Fibroblast of lung (primary cell): ENCODE results near the gene RANBP1. TPM values are rescaled to one million over a fixed set of nuclear protein-coding genes. Genes with fewer than 3 reads are reported as not detected.

Source experiments
- DNase-seq, 2 donors: peaks; one replicate each; pipeline versions ENCODE4 v3.0.0 to v3.0.0-alpha.2; 2010; ENCODE audit warnings: low read depth in 2 of 2
- H2AFZ ChIP-seq: 2 replicates; pipeline ENCODE4 v1.5.1; 2012; ENCODE audit warnings: low read length, control low read depth, inconsistent platforms
- H3K27ac ChIP-seq: 2 replicates; pipeline ENCODE4 v1.5.1; 2011; ENCODE audit warnings: low read length, control low read depth; ENCODE audit not compliant: insufficient read depth
- H3K27me3 ChIP-seq: 2 replicates; pipeline ENCODE4 v1.5.1; 2011; ENCODE audit warnings: mild to moderate bottlenecking, low read length; ENCODE audit not compliant: control insufficient read depth, insufficient read depth
- H3K36me3 ChIP-seq: 2 replicates; pipeline ENCODE4 v1.5.1; 2011; ENCODE audit warnings: low read length; ENCODE audit not compliant: control insufficient read depth, insufficient read depth
- H3K4me1 ChIP-seq: 2 replicates; pipeline ENCODE4 v1.5.1; 2011; ENCODE audit warnings: low read length; ENCODE audit not compliant: control insufficient read depth, insufficient read depth; ENCODE audit errors: extremely low read depth
- H3K4me2 ChIP-seq: 2 replicates; pipeline ENCODE4 v1.5.1; 2011; ENCODE audit warnings: low read length, control low read depth; ENCODE audit not compliant: insufficient read depth; ENCODE audit errors: extremely low read depth
- H3K4me3 ChIP-seq, 4 experiments: fragments of 200-600 bp in 1 of 4; sonication (generic) in 1 of 4; replicated peaks in 1 of 4; 2 replicates each; pipeline ENCODE4 v1.5.1; 2011 to 2016; ENCODE audit warnings: low read length in 4 of 4, low read depth in 3 of 4, mild to moderate bottlenecking in 3 of 4, control low read depth in 2 of 4, inconsistent platforms in 1 of 4, mixed read lengths in 1 of 4; ENCODE audit not compliant: insufficient read depth in 1 of 4; ENCODE audit errors: control extremely low read depth in 1 of 4
- H3K79me2 ChIP-seq: 2 replicates; pipeline ENCODE4 v1.5.1; 2012; ENCODE audit warnings: mild to moderate bottlenecking, low read length, inconsistent platforms; ENCODE audit not compliant: control insufficient read depth, insufficient read depth
- H3K9ac ChIP-seq: 2 replicates; pipeline ENCODE4 v1.5.1; 2011; ENCODE audit warnings: mild to moderate bottlenecking, low read length, control low read depth; ENCODE audit not compliant: insufficient read depth
- H3K9me3 ChIP-seq: 2 replicates; pipeline ENCODE4 v1.5.1; 2012; ENCODE audit warnings: low read depth, low read length; ENCODE audit not compliant: control insufficient read depth, insufficient read depth
- H4K20me1 ChIP-seq: 2 replicates; pipeline ENCODE4 v1.5.1; 2011; ENCODE audit warnings: low read length; ENCODE audit not compliant: control insufficient read depth, insufficient read depth; ENCODE audit errors: extremely low read depth
- CTCF ChIP-seq, 2 donors: IDR thresholded peaks in 1 of 2; conservative IDR thresholded peaks in 1 of 2; 1 replicate in 1 of 2; 2 replicates in 1 of 2; pipeline ENCODE4 v1.5.1; 2011 to 2012; ENCODE audit warnings: low read length in 2 of 2, control low read depth in 1 of 2, inconsistent platforms in 1 of 2, low read depth in 1 of 2, mild to moderate bottlenecking in 1 of 2
- EZH2 ChIP-seq: IDR thresholded peaks from 2 replicates; pipeline ENCODE4 v1.5.1; 2012; ENCODE audit warnings: low read length, control low read depth, mild to moderate bottlenecking; ENCODE audit errors: missing control alignments
- polyA plus RNA-seq, 2 donors: library from polyadenylated mRNA; depleted of rRNA in 1 of 2; stranded (reverse) in 1 of 2; unstranded in 1 of 2; fragments of >200 nt; gene quantifications; 2 replicates each; pipeline ENCODE4 v1.2.1, GENCODE V29; 2011 to 2012; ENCODE audit warnings: missing spikeins in 1 of 2
- total RNA-seq: library from RNA; depleted of rRNA; stranded (reverse); fragments of >200 nt; gene quantifications from 2 replicates; pipeline ENCODE4 v1.2.1, GENCODE V29; 2014

The RANBP1 gene
- total and polyA plus RNA-seq, 2 donors (not counting 1 experiment from before 2014, with no cell fraction given) = 88.5 to 178 TPM

GRCh38 chr22:20106849-20107237, 9.1 kb upstream of the RANBP1 start:
- TF ChIP-seq CTCF (conservative IDR thresholded peaks at IDR 0.05 in 1 of 2, IDR thresholded peaks at IDR 0.05 in 1 of 2; ENCODE audit: low read depth in 1 of 2, low read length in 2 of 2) = no peak
- no peak for TF ChIP-seq EZH2
- no peaks in the 10 kb centered on the region for H3K9me3 ChIP-seq
- no peaks in the 10 kb centered on the region for H3K27me3 ChIP-seq
- no peak overlapping the region for H3K4me3 ChIP-seq
- no peaks in the 10 kb centered on the region for H3K4me1 ChIP-seq
- H3K36me3 ChIP-seq = peaks cover 50% of the 10 kb centered on the region
- H3K79me2 ChIP-seq = peaks cover 26% of the 10 kb centered on the region
- H3K9ac ChIP-seq = no peak overlapping the region
- no peak overlapping the region for H3K4me2 ChIP-seq
- DNase-seq = no peak
- H2AFZ ChIP-seq = no peak overlapping the region
- no peak overlapping the region for H3K27ac ChIP-seq
- H4K20me1 ChIP-seq = no peaks in the 10 kb centered on the region

- H3K4me2 ChIP-seq = no peak overlapping the region
- no peak for TF ChIP-seq CTCF (conservative IDR thresholded peaks at IDR 0.05 in 1 of 2, IDR thresholded peaks at IDR 0.05 in 1 of 2; ENCODE audit: low read depth in 1 of 2, low read length in 2 of 2)
- TF ChIP-seq EZH2 = no peak
- no peak overlapping the region for H3K27ac ChIP-seq
- no peak overlapping the region for H3K4me3 ChIP-seq
- H3K9me3 ChIP-seq = no peaks in the 10 kb centered on the region
- H3K4me1 ChIP-seq = no peaks in the 10 kb centered on the region
- no peak for DNase-seq
- no peaks in the 10 kb centered on the region for H3K27me3 ChIP-seq
- H2AFZ ChIP-seq = no peak overlapping the region
- H3K9ac ChIP-seq = no peak overlapping the region
- peaks cover 50% of the 10 kb centered on the region for H3K36me3 ChIP-seq
- H3K79me2 ChIP-seq = peaks cover 21% of the 10 kb centered on the region
- H4K20me1 ChIP-seq = no peaks in the 10 kb centered on the region
Observed at GRCh38 chr22:20107471-20107901, 8.4 kb upstream of the RANBP1 start.

- TF ChIP-seq CTCF (conservative IDR thresholded peaks at IDR 0.05 in 1 of 2, IDR thresholded peaks at IDR 0.05 in 1 of 2; ENCODE audit: low read depth in 1 of 2, low read length in 2 of 2) = no peak
- TF ChIP-seq EZH2 = no peak
Observed at GRCh38 chr22:20107951-20108756, 7.8 kb upstream of the RANBP1 start.

More at GRCh38 chr22:20107951-20108756, 7.8 kb upstream of the RANBP1 start:
- Histone ChIP-seq H3K4me1 (no peaks in the 10 kb centered on the region), H3K36me3 (peaks cover 51% of the 10 kb centered on the region), H3K79me2 (peaks cover 19% of the 10 kb centered on the region), H3K9me3 (no peaks in the 10 kb centered on the region), H3K9ac (no peak overlapping the region), H2AFZ (no peak overlapping the region), H4K20me1 (no peaks in the 10 kb centered on the region), H3K27me3 (no peaks in the 10 kb centered on the region), H3K4me2 (no peak overlapping the region), H3K4me3 (no peak overlapping the region), H3K27ac (no peak overlapping the region)
- no peak for DNase-seq
